Progenitor cell of endocrine pancreas (in vitro differentiated cells): ENCODE data around the gene ZCWPW1. TPM values are rescaled to one million over a fixed set of nuclear protein-coding genes. Genes with fewer than 3 reads are reported as not detected.
A peak's percentile ranks its signal among the peaks of the same experiment; 100 is the strongest.

ENCODE experiments used
- DNase-seq: peaks from one replicate; pipeline ENCODE4 v3.0.0; 2021; ENCODE audit warnings: low spot score; ENCODE audit not compliant: unreplicated experiment
- H3K27ac Mint-ChIP-seq: 2 replicates; pipeline ENCODE4 v1.8.0; 2021; ENCODE audit warnings: mild to moderate bottlenecking, moderate library complexity, mixed read lengths
- H3K27me3 Mint-ChIP-seq: 2 replicates; pipeline ENCODE4 v1.8.0; 2021; ENCODE audit warnings: mixed read lengths
- H3K36me3 Mint-ChIP-seq: 2 replicates; pipeline ENCODE4 v1.8.0; 2022; ENCODE audit warnings: mixed read lengths; ENCODE audit not compliant: insufficient read depth
- H3K4me1 Mint-ChIP-seq: 2 replicates; pipeline ENCODE4 v1.8.0; 2021; ENCODE audit warnings: low read depth, mixed read lengths
- H3K4me3 Mint-ChIP-seq: 2 replicates; pipeline ENCODE4 v1.8.0; 2021; ENCODE audit warnings: low read depth, mild to moderate bottlenecking, moderate library complexity, mixed read lengths
- H3K9me3 Mint-ChIP-seq: 2 replicates; pipeline ENCODE4 v1.8.0; 2021; ENCODE audit warnings: low read depth, mixed read lengths
- CTCF ChIP-seq: fragments of 200-600 bp; sonication (generic); IDR thresholded peaks from one replicate; pipeline ENCODE4 v1.5.0; 2021; ENCODE audit warnings: antibody characterized with exemption, mild to moderate bottlenecking; ENCODE audit not compliant: unreplicated experiment
- total RNA-seq: library from RNA; stranded (reverse); gene quantifications from 2 replicates; pipeline ENCODE4 v1.2.1, GENCODE V29; 2021

The ZCWPW1 gene
- total RNA-seq, 1 donor from 2014 or later = 3.8 TPM

GRCh38 chr7:100400041-100400440 lies 28.5 kb downstream of the ZCWPW1 start:
- Mint-ChIP-seq H3K4me3 (no peak overlapping the region), H3K4me1 (peaks cover 2% of the 10 kb centered on the region), H3K27me3 (peaks cover 46% of the 10 kb centered on the region), H3K36me3 (no peaks in the 10 kb centered on the region), H3K9me3 (no peaks in the 10 kb centered on the region), H3K27ac (no peak overlapping the region)
- no peak for TF ChIP-seq CTCF
- DNase-seq = no peak

- H3K4me1 Mint-ChIP-seq = peaks cover 2% of the 10 kb centered on the region
- no peak for DNase-seq
- peaks cover 46% of the 10 kb centered on the region for H3K27me3 Mint-ChIP-seq
- H3K36me3 Mint-ChIP-seq = no peaks in the 10 kb centered on the region
- no peak for TF ChIP-seq CTCF
- no peaks in the 10 kb centered on the region for H3K9me3 Mint-ChIP-seq
- H3K27ac Mint-ChIP-seq = no peak overlapping the region
- no peak overlapping the region for H3K4me3 Mint-ChIP-seq
Observed at GRCh38 chr7:100398239-100398638, 30.3 kb downstream of the ZCWPW1 start.

- H3K4me3 Mint-ChIP-seq = no peak overlapping the region
- no peaks in the 10 kb centered on the region for H3K9me3 Mint-ChIP-seq
- H3K36me3 Mint-ChIP-seq = no peaks in the 10 kb centered on the region
- TF ChIP-seq CTCF = peak; percentile 16
- peaks cover 2% of the 10 kb centered on the region for H3K4me1 Mint-ChIP-seq
- peaks cover 49% of the 10 kb centered on the region for H3K27me3 Mint-ChIP-seq
- no peak overlapping the region for H3K27ac Mint-ChIP-seq
- DNase-seq = no peak
Observed at GRCh38 chr7:100397315-100398081, 31.0 kb downstream of the ZCWPW1 start.

GRCh38 chr7:100396421-100396982 lies 32.0 kb downstream of the ZCWPW1 start:
- no peak for TF ChIP-seq CTCF
- Mint-ChIP-seq H3K36me3 (no peaks in the 10 kb centered on the region), H3K27ac (no peak overlapping the region), H3K9me3 (no peaks in the 10 kb centered on the region), H3K4me3 (no peak overlapping the region), H3K27me3 (peaks cover 43% of the 10 kb centered on the region), H3K4me1 (peaks cover 2% of the 10 kb centered on the region)
- no peak for DNase-seq

- no peak overlapping the region for H3K4me3 Mint-ChIP-seq
- H3K36me3 Mint-ChIP-seq = no peaks in the 10 kb centered on the region
- no peak for TF ChIP-seq CTCF
- peaks cover 42% of the 10 kb centered on the region for H3K27me3 Mint-ChIP-seq
- H3K4me1 Mint-ChIP-seq = peaks cover 6% of the 10 kb centered on the region
- no peak for DNase-seq
- H3K27ac Mint-ChIP-seq = no peak overlapping the region
- H3K9me3 Mint-ChIP-seq = no peaks in the 10 kb centered on the region
Observed at GRCh38 chr7:100394077-100394476, 34.4 kb downstream of the ZCWPW1 start.
